Tibial nerve (tissue), 4 donors: ENCODE data around the gene SOD3. TPM values are rescaled to one million over a fixed set of nuclear protein-coding genes. Genes with fewer than 3 reads are reported as not detected.

Experiments used
- DNase-seq, 2 donors: peaks; one replicate each; pipeline ENCODE4 v3.0.0-alpha.2; 2019; ENCODE audit warnings: low spot score in 2 of 2
- H3K27ac ChIP-seq, 4 donors: fragments of 200-600 bp; sonication (generic) in 3 of 4; one replicate each; pipeline ENCODE4 v1.5.1; 2017 to 2019; ENCODE audit warnings: mild to moderate bottlenecking in 1 of 4
- H3K27me3 ChIP-seq, 2 donors: fragments of 200-600 bp; sonication (generic) in 1 of 2; one replicate each; pipeline versions ENCODE4 v1.5.1 to v1.6.0; 2017 to 2019
- H3K36me3 ChIP-seq, 3 donors: fragments of 200-600 bp; sonication (generic); one replicate each; pipeline ENCODE4 v1.5.1; 2018 to 2019
- H3K4me1 ChIP-seq, 4 donors: fragments of 200-600 bp; sonication (generic) in 3 of 4; one replicate each; pipeline ENCODE4 v1.5.1; 2017 to 2019
- H3K4me3 ChIP-seq, 4 donors: fragments of 200-600 bp; sonication (generic) in 3 of 4; one replicate each; pipeline ENCODE4 v1.5.1; 2017 to 2019; ENCODE audit warnings: mild to moderate bottlenecking in 1 of 4, moderate library complexity in 1 of 4
- H3K9me3 ChIP-seq, 4 donors: fragments of 200-600 bp; sonication (generic) in 3 of 4; one replicate each; pipeline ENCODE4 v1.5.1; 2017 to 2019
- CTCF ChIP-seq, 5 experiments: fragments of 200-600 bp in 3 of 5; fragments of 450-650 bp in 2 of 5; sonication (generic) in 3 of 5; IDR thresholded peaks; one replicate each; pipeline ENCODE4 v1.5.1; 2016 to 2019; ENCODE audit warnings: antibody characterized with exemption in 5 of 5, mild to moderate bottlenecking in 3 of 5, moderate library complexity in 2 of 5
- EP300 ChIP-seq, 2 donors: sonication (generic); formaldehyde crosslinking; IDR thresholded peaks; one replicate each; pipeline ENCODE4 v1.6.1; 2017; ENCODE audit warnings: antibody characterized with exemption in 2 of 2, mild to moderate bottlenecking in 1 of 2
- POLR2A ChIP-seq, 2 donors: fragments of 450-650 bp; IDR thresholded peaks; one replicate each; pipeline ENCODE4 v1.6.1; 2017; ENCODE audit warnings: antibody characterized with exemption in 2 of 2, mild to moderate bottlenecking in 2 of 2, moderate library complexity in 2 of 2
- WGBS, 2 donors: methylation state at CpG; one replicate each; pipeline ENCODE4 v1.1.5; 2018; 5-methylcytosine and 5-hydroxymethylcytosine counted together
- total RNA-seq, 4 donors: library from RNA; depleted of rRNA; stranded (reverse); fragments of >200 nt; gene quantifications; one replicate each; pipeline ENCODE4 v1.1.0, GENCODE V29; 2016

The SOD3 gene
- total RNA-seq, 4 donors from 2014 or later: 208 to 359 (median 326) TPM

- Histone ChIP-seq H3K27me3 (peaks cover 0 to 3% of the 10 kb centered on the region in 2 donors), H3K4me3 (no peak overlapping the region), H3K36me3 (no peaks in the 10 kb centered on the region), H3K4me1 (peaks cover 0 to 77% (median 20%) of the 10 kb centered on the region in 4 donors), H3K27ac (peak overlapping the region in 3 of 4 donors; percentile 74 to 94 (median 90)), H3K9me3 (no peaks in the 10 kb centered on the region)
- no peak for DNase-seq
- TF ChIP-seq CTCF (IDR thresholded peaks at IDR 0.05): no peak
- TF ChIP-seq EP300 (IDR thresholded peaks at IDR 0.05): no peak
- TF ChIP-seq POLR2A (IDR thresholded peaks at IDR 0.05): no peak
Observed at GRCh38 chr4:24796620-24797019, 1.2 kb downstream of the SOD3 start.

DNA sequence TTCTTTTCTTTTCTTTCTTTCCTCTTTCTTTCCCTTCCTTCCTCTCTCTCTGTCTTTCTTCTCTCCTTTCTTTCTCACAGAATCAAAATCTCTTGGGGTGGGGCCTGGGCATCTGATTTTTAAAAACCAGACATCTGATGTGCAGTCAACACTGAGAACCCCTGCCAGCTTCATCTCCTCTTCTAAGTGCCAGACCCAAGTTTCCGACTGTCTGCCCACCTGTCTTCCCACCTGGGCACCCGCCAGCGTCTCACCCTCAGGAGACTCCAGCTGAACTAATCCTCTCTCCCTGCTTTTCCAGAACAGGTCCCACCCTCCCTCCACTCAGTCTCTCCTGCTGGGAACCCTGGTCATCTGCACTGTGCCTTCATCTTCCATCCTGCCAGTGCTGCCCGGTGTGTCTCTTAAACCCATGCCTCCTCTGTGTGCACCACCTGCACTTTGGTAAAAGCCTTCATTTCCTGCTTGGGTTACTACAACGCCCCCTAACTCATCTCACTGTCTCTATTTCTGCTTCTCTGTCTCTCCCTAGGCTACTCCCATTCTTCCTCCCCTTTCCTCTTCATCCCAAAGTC lies 2.8 kb downstream of the SOD3 start:
- Histone ChIP-seq H3K27ac (peak overlapping the region in 2 of 4 donors; percentile 43 to 94), H3K4me3 (no peak overlapping the region), H3K9me3 (no peaks in the 10 kb centered on the region), H3K4me1 (peaks cover 0 to 75% (median 20%) of the 10 kb centered on the region in 4 donors), H3K36me3 (no peaks in the 10 kb centered on the region), H3K27me3 (peaks cover 0 to 3% of the 10 kb centered on the region in 2 donors)
- no peak for TF ChIP-seq EP300 (IDR thresholded peaks at IDR 0.05)
- 67 to 72% methylated on average over 5 of the region's 5 CpGs for WGBS, 2 donors
- no peak for DNase-seq

- no peaks in the 10 kb centered on the region for H3K36me3 ChIP-seq
- H3K9me3 ChIP-seq: no peaks in the 10 kb centered on the region
- H3K27me3 ChIP-seq: peaks cover 0 to 3% of the 10 kb centered on the region in 2 donors
- H3K27ac ChIP-seq: peak overlapping the region in 2 of 4 donors; percentile 43 to 72
- no peak for DNase-seq
- peaks cover 0 to 67% (median 16%) of the 10 kb centered on the region in 4 donors for H3K4me1 ChIP-seq
- no peak for TF ChIP-seq EP300 (IDR thresholded peaks at IDR 0.05)
- TF ChIP-seq POLR2A (IDR thresholded peaks at IDR 0.05): no peak
- TF ChIP-seq CTCF (IDR thresholded peaks at IDR 0.05): no peak
- no peak overlapping the region for H3K4me3 ChIP-seq
- WGBS, 2 donors: 92 to 95% methylated on average over 6 to 10 of the region's 13 CpGs
Observed at GRCh38 chr4:24799196-24799543, 3.8 kb downstream of the SOD3 start.

GRCh38 chr4:24799544-24800324 lies 4.4 kb downstream of the SOD3 start:
- peak overlapping the region; percentile 19 to 76 (median 67) for H3K27ac ChIP-seq
- H3K9me3 ChIP-seq: no peaks in the 10 kb centered on the region
- H3K4me1 ChIP-seq: peaks cover 0 to 61% (median 11%) of the 10 kb centered on the region in 4 donors
- H3K27me3 ChIP-seq: peaks cover 0 to 3% of the 10 kb centered on the region in 2 donors
- WGBS, 2 donors: 50 to 51% methylated on average over 32 to 51 of the region's 103 CpGs
- no peak for DNase-seq
- TF ChIP-seq POLR2A (IDR thresholded peaks at IDR 0.05): no peak
- H3K36me3 ChIP-seq: no peaks in the 10 kb centered on the region
- peak overlapping the region; percentile 25 to 51 (median 44) for H3K4me3 ChIP-seq

GRCh38 chr4:24800325-24800895 lies 5.0 kb downstream of the SOD3 start:
- H3K4me1 ChIP-seq: peaks cover 0 to 54% (median 10%) of the 10 kb centered on the region in 4 donors

More at GRCh38 chr4:24800325-24800895, 5.0 kb downstream of the SOD3 start:
- no peak for TF ChIP-seq POLR2A (IDR thresholded peaks at IDR 0.05)
- no peak for TF ChIP-seq EP300 (IDR thresholded peaks at IDR 0.05)
- no peak for TF ChIP-seq CTCF (IDR thresholded peaks at IDR 0.05)
- WGBS, 2 donors: 6 to 10% methylated on average over 25 of the region's 25 CpGs
- no peaks in the 10 kb centered on the region for H3K9me3 ChIP-seq
- H3K27me3 ChIP-seq: peaks cover 0 to 3% of the 10 kb centered on the region in 2 donors
- DNase-seq: no peak
- H3K36me3 ChIP-seq: no peaks in the 10 kb centered on the region
- H3K27ac ChIP-seq: peak overlapping the region; percentile 19 to 76 (median 67)
- H3K4me3 ChIP-seq: peak overlapping the region; percentile 25 to 51 (median 44)
